Loucy (cell line): ENCODE data around the gene ZBTB20.

ENCODE experiments used
- H2AFZ ChIP-seq: fragments of 200-600 bp; sonication (generic); 2 replicates; pipeline ENCODE4 v1.6.0; 2016; ENCODE audit warnings: antibody characterized with exemption, mild to moderate bottlenecking, low read length, moderate library complexity
- H3F3A ChIP-seq: fragments of 200-600 bp; 2 replicates; pipeline ENCODE4 v1.6.0; 2016; ENCODE audit warnings: antibody characterized with exemption, low read depth, mild to moderate bottlenecking
- H3K27me3 ChIP-seq: fragments of 200-600 bp; sonication (generic); 2 replicates; pipeline ENCODE4 v1.6.1; 2014; ENCODE audit warnings: low read length, mild to moderate bottlenecking; ENCODE audit not compliant: insufficient read depth, poor library complexity, severe bottlenecking
- H3K36me3 ChIP-seq: fragments of 200-600 bp; sonication (generic); 2 replicates; pipeline ENCODE4 v1.6.1; 2016; ENCODE audit warnings: low read length; ENCODE audit not compliant: insufficient read depth
- H3K4me1 ChIP-seq: fragments of 200-600 bp; sonication (generic); 2 replicates; pipeline ENCODE4 v1.5.1; 2014; ENCODE audit warnings: low read length, mild to moderate bottlenecking; ENCODE audit not compliant: insufficient read depth, poor library complexity, severe bottlenecking
- H3K4me2 ChIP-seq: fragments of 200-600 bp; sonication (generic); 2 replicates; pipeline ENCODE4 v1.6.0; 2014; ENCODE audit warnings: antibody characterized with exemption, low read length, low read depth, mild to moderate bottlenecking; ENCODE audit not compliant: poor library complexity, severe bottlenecking
- H3K4me3 ChIP-seq: fragments of 200-600 bp; sonication (generic); 2 replicates; pipeline ENCODE4 v1.5.1; 2014; ENCODE audit warnings: low read length, mild to moderate bottlenecking, mixed read lengths; ENCODE audit not compliant: poor library complexity, severe bottlenecking
- H3K79me2 ChIP-seq: fragments of 200-600 bp; sonication (generic); 2 replicates; pipeline ENCODE4 v1.6.1; 2014; ENCODE audit warnings: low read length; ENCODE audit not compliant: insufficient read depth
- H3K9ac ChIP-seq: fragments of 200-600 bp; sonication (generic); 2 replicates; pipeline ENCODE4 v1.6.0; 2014; ENCODE audit warnings: mild to moderate bottlenecking, low read depth, low read length, moderate library complexity; ENCODE audit not compliant: poor library complexity, severe bottlenecking
- H3K9me2 ChIP-seq: fragments of 200-600 bp; sonication (generic); replicated peaks from 2 replicates; pipeline ENCODE4 v1.6.1; 2016; ENCODE audit warnings: low read depth, low read length, mixed read lengths
- H3K9me3 ChIP-seq: fragments of 200-600 bp; sonication (generic); 2 replicates; pipeline ENCODE4 v1.6.1; 2014; ENCODE audit warnings: mild to moderate bottlenecking, antibody characterized with exemption, low read length, low read depth; ENCODE audit not compliant: insufficient read depth
- H4K20me1 ChIP-seq: fragments of 200-600 bp; sonication (generic); 2 replicates; pipeline ENCODE4 v1.6.0; 2014; ENCODE audit warnings: antibody characterized with exemption, low read length, mild to moderate bottlenecking; ENCODE audit not compliant: insufficient read depth, poor library complexity, severe bottlenecking
- CTCF ChIP-seq: fragments of 200-600 bp; sonication (generic); conservative IDR thresholded peaks from 2 replicates; pipeline ENCODE4 v1.5.1; 2014; ENCODE audit warnings: mild to moderate bottlenecking, antibody characterized with exemption, low read length
- EZH2phosphoT487 ChIP-seq: fragments of 200-600 bp; IDR thresholded peaks from 2 replicates; pipeline ENCODE4 v1.6.1; 2018; ENCODE audit warnings: antibody characterized with exemption, mild to moderate bottlenecking, moderate library complexity, borderline replicate concordance

ZBTB20 gene

GRCh38 chr3:114874522-114874971 is 272.5 kb downstream of the ZBTB20 start:
- no peaks in the 10 kb centered on the region; the same call in 1 of the 2 replicates for H3F3A ChIP-seq
- no peaks in the 10 kb centered on the region for H3K27me3 ChIP-seq
- no peaks in the 10 kb centered on the region for H3K9me3 ChIP-seq
- H3K79me2 ChIP-seq = no peaks in the 10 kb centered on the region
- H4K20me1 ChIP-seq = no peaks in the 10 kb centered on the region
- no peak overlapping the region for H3K9ac ChIP-seq
- H3K36me3 ChIP-seq = no peaks in the 10 kb centered on the region
- H3K4me1 ChIP-seq = peaks cover 55% of the 10 kb centered on the region
- no peak overlapping the region for H3K4me3 ChIP-seq
- no peaks in the 10 kb centered on the region for H3K9me2 ChIP-seq
- H3K4me2 ChIP-seq = no peak overlapping the region
- H2AFZ ChIP-seq = no peak overlapping the region
- no peak for TF ChIP-seq CTCF
- TF ChIP-seq EZH2phosphoT487 = no peak

DNA sequence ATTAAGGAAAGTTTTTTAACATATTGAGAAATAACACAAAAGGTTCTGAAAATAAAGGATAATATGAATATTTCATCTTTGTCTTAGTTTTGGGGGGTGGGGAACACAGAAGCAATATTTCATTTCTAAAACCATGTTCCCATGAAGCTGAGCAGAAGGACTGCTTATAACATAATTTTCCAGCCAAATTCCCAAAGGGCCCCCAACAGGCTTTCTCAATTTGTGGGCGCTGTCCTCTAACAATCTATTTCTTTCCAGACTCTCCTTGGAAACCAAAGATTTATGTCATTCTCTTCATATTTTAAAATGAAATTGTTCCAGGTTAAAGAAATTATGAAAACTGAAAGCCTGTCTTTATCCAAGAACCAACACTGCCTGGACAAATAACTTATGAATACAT is 273.5 kb downstream of the ZBTB20 start:
- Histone ChIP-seq H3K27me3 (no peaks in the 10 kb centered on the region), H3K79me2 (no peaks in the 10 kb centered on the region), H3K9ac (no peak overlapping the region), H3K4me1 (peaks cover 46% of the 10 kb centered on the region), H2AFZ (no peak overlapping the region), H3K9me2 (no peaks in the 10 kb centered on the region), H3K9me3 (no peaks in the 10 kb centered on the region), H3K4me3 (no peak overlapping the region), H3K4me2 (no peak overlapping the region), H3K36me3 (no peaks in the 10 kb centered on the region), H3F3A (no peaks in the 10 kb centered on the region), H4K20me1 (no peaks in the 10 kb centered on the region)
- no peak for TF ChIP-seq CTCF
- TF ChIP-seq EZH2phosphoT487 = no peak

GRCh38 chr3:114872588-114872987 is 274.5 kb downstream of the ZBTB20 start:
- H3K4me2 ChIP-seq = peak overlapping the region; percentile 36
- no peaks in the 10 kb centered on the region for H3K36me3 ChIP-seq
- no peaks in the 10 kb centered on the region for H3K9me2 ChIP-seq
- no peaks in the 10 kb centered on the region for H3K79me2 ChIP-seq
- H3K9me3 ChIP-seq = no peaks in the 10 kb centered on the region
- no peaks in the 10 kb centered on the region for H3F3A ChIP-seq
- no peaks in the 10 kb centered on the region for H4K20me1 ChIP-seq
- H3K27me3 ChIP-seq = no peaks in the 10 kb centered on the region
- H2AFZ ChIP-seq = no peak overlapping the region
- H3K4me3 ChIP-seq = no peak overlapping the region
- H3K9ac ChIP-seq = no peak overlapping the region
- peaks cover 36% of the 10 kb centered on the region for H3K4me1 ChIP-seq
- TF ChIP-seq CTCF (no peak), EZH2phosphoT487 (no peak)
